GM06990 (cell line): ENCODE measurements around the gene LGALS12.

Experiments
- DNase-seq: peaks from one replicate; pipeline ENCODE4 v3.0.0-alpha.2; 2011; ENCODE audit not compliant: insufficient read length; ENCODE audit errors: extremely low read depth
- H3K27me3 ChIP-seq: replicated peaks from 2 replicates; pipeline ENCODE4 v1.6.0; 2011; ENCODE audit warnings: low read length; ENCODE audit not compliant: control insufficient read depth, insufficient read depth
- H3K36me3 ChIP-seq: 2 replicates; pipeline ENCODE4 v1.5.1; 2011; ENCODE audit warnings: low read length; ENCODE audit not compliant: control insufficient read depth, insufficient read depth
- H3K4me3 ChIP-seq: replicated peaks from 2 replicates; pipeline ENCODE4 v1.5.1; 2011; ENCODE audit warnings: low read depth, mild to moderate bottlenecking, control low read depth, low read length
- CTCF ChIP-seq: IDR thresholded peaks from 2 replicates; pipeline ENCODE4 v1.5.1; 2011; ENCODE audit warnings: low read length, control low read depth, mild to moderate bottlenecking, inconsistent platforms; ENCODE audit not compliant: insufficient read depth, poor library complexity, severe bottlenecking

LGALS12 gene

GRCh38 chr11:63553759-63554158, 47.9 kb downstream of the LGALS12 start:
- TF ChIP-seq CTCF, result no peak
- Histone ChIP-seq H3K27me3 (no peaks in the 10 kb centered on the region), H3K36me3 (no peaks in the 10 kb centered on the region), H3K4me3 (no peak overlapping the region)
- peak; percentile 67 for DNase-seq

DNA sequence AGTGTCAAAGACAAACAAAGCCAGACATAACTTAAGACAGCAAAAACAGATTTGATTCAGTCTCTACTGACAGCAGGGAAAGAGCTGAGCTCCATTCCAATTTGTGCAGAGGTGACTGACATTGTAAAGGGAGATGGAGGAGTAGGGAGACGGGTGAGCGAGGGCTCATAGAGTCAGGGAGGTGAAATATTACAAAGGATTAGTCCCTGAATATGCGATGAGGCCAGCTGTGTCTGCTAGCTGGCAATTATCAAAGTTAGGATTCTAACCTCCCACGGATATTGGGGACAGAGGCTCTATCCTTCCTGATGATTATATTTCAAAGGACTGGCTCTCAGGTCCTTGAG, 49.0 kb downstream of the LGALS12 start:
- no peak overlapping the region for H3K4me3 ChIP-seq
- no peaks in the 10 kb centered on the region for H3K36me3 ChIP-seq
- no peak for TF ChIP-seq CTCF
- no peak for DNase-seq
- H3K27me3 ChIP-seq, result no peaks in the 10 kb centered on the region

GRCh38 chr11:63556404-63557013, 50.6 kb downstream of the LGALS12 start:
- no peak for TF ChIP-seq CTCF
- no peak for DNase-seq
- H3K36me3 ChIP-seq, result no peaks in the 10 kb centered on the region
- no peaks in the 10 kb centered on the region for H3K27me3 ChIP-seq
- no peak overlapping the region for H3K4me3 ChIP-seq

DNA sequence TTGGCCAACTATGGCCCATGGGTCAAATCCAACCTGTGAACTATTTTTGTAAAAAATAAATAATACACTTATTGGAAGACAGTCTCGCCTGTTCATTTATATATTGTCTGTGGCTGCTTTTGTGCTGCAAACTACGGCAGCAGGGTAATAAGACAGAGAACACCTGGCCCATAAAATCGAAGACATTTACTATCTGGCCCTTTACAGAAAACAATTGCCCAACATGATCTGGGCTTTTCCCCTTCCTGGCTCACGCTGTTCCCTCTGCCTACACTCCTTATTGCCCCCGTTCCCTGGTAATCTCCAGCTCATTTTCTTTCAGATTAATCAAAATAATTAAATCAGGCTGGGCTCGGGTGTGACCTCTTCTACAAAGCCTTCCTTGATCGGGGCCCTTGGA, 51.7 kb downstream of the LGALS12 start:
- DNase-seq, result no peak
- no peaks in the 10 kb centered on the region for H3K27me3 ChIP-seq
- no peaks in the 10 kb centered on the region for H3K36me3 ChIP-seq
- no peak for TF ChIP-seq CTCF
- no peak overlapping the region for H3K4me3 ChIP-seq

DNA sequence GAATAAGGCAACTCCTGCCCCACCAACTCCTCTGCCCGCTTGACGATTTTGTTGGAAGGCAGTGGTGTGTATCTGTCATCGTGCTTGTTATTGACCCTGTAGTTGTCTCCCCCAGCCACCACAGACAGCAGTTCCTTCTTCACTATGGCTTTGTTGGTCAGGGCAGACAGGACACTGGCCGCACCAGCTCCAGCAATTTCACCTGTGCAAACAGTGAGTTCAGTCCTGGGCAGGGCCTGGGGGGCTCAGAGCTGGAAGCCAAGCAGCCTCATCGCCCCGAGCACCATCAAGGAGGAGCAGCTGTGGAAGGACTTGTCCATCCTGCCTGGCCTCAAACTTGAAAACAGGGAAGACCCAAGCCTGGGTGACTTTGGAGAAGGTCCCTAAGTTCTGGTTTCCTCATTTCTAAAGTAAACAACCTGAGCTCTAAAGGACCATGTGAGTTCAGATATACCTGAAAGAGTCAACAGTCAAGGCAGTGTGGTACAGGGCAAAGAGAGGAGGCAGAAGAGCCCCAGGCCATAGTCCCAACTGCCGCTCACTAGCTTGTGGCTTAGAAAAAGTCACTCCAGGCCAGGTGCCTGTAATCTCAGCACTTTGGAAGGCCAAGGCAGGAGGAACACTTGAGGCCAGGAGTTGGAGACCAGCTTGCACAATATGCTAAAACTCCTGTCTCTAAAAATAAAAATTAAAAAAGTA, 52.7 kb downstream of the LGALS12 start:
- no peaks in the 10 kb centered on the region for H3K27me3 ChIP-seq
- no peak for DNase-seq
- H3K4me3 ChIP-seq, result no peak overlapping the region
- no peaks in the 10 kb centered on the region for H3K36me3 ChIP-seq
- no peak for TF ChIP-seq CTCF
